ENCODE measurements around the gene RNASE7. TPM values are rescaled to one million over a fixed set of nuclear protein-coding genes. Genes with fewer than 3 reads are reported as not detected.
"Not testable (repeated sequence)": the region's sequence is repeated elsewhere in the genome, so short reads cannot be mapped to it uniquely, and the experiment has no call there.

The RNASE7 gene
- total RNA-seq, 4 donors from 2014 or later, result not detected

DNA sequence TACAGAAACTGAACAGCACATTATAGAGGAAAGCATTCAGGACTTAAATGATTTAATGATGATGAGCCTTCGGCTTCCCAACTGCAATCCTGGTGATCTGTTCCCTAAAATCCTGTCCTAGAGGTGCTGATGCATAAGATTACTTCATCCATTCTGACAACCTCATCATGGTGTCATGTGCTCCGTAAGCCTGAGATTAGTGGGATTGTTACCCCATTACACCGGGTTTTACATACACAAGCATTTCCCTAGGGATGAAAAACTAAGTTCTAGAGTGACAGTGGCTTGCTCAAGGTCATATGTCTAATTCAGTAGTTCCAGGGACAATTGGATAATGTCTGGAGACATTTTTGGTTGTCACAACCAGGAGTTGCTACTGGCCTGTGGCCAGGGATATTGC, 5.0 kb upstream of the RNASE7 start:
- ATAC-seq (ENCODE audit: low FRiP score) (no peak), DNase-seq (ENCODE audit: low spot score) (no peak)
- TF ChIP-seq, protein P1, sequence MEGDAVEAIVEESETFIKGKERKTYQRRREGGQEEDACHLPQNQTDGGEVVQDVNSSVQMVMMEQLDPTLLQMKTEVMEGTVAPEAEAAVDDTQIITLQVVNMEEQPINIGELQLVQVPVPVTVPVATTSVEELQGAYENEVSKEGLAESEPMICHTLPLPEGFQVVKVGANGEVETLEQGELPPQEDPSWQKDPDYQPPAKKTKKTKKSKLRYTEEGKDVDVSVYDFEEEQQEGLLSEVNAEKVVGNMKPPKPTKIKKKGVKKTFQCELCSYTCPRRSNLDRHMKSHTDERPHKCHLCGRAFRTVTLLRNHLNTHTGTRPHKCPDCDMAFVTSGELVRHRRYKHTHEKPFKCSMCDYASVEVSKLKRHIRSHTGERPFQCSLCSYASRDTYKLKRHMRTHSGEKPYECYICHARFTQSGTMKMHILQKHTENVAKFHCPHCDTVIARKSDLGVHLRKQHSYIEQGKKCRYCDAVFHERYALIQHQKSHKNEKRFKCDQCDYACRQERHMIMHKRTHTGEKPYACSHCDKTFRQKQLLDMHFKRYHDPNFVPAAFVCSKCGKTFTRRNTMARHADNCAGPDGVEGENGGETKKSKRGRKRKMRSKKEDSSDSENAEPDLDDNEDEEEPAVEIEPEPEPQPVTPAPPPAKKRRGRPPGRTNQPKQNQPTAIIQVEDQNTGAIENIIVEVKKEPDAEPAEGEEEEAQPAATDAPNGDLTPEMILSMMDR (IDR thresholded peaks at IDR 0.05), result no peak

DNA sequence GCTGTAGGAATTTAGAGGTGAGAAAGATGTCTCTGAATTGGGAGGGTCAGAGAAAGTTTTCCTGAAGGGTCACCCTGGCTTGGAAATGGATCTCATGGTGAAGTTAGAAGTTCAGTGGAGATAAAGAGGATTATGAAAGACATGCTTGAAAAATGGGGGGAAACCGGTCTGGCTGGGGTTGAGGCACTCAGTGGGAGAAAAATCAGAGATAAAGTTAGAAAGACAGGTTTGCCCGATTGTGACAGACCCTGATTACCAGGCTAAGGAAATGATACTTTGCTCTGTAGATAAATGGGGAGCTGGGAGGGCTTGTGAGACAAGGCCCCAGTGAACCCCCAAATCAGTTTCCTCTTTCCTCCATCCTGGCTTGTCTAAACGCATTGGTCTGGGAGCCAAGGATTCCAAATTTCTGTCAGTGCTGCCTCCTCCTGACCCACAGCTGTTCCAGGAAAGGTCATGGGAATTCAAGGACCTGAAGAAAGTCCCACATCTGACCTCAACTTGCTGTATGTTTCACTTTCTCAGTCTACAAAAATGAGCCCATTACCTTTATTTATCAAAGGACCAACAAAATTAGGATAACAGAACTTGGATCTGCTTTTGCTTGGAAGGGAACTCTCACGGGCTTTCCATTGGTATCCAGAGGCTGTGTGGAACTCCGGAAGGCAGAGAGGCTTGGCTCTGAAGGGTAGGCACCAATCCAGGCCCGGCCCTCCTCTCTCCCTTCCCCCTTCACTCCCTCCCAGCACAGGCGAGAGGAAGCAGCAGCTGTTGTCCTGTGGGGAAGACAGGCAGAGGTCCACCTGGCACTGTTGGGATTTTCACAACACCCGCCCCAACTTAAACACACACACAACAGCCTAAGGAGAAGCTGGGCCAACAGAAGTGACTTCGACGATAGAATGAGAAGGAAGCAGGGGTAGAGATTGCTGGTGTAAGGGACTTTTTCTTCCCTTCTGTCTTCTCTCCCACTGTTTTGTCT, 3.4 kb upstream of the RNASE7 start:
- DNase-seq (ENCODE audit: low spot score) (no peak), ATAC-seq (ENCODE audit: low FRiP score) (peak; percentile 78)
- TF ChIP-seq, protein P1 (IDR thresholded peaks at IDR 0.05), result no peak

DNA sequence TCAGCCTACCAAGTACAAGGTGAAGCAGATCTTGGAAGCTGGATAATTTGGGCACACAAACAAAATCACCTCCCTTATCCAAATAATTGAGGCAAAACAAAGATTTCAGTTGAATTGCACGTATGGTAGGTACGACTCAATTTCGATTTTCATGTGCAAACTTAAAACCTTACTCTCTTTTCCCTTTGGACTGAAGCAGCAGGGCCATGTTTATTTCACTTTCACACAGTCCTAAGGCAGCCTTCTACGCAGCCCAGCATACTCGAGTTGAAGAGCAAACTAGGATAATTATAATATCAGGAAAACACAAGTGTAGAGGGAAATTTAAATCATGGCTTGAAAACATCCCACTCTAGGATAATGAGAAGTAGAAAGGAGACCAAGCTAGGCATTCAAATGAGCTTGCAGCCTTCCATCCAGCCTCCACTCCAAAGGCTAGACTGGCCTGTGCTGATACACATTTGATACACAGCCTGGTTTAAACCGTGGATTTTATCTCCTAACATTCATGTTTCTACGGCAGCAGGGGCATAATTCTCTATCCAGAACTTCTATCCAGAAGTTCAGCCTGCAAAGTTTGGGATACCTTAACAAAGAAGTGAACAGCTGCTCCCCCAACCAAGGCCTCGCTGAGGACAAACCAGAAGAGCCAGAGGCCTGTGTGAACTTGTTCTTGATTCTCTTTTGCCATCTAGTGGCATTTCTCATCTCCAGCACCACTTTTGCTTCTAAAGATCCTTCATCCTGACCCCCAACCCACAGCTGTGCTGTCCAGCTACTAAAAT, 2.4 kb upstream of the RNASE7 start:
- ATAC-seq (ENCODE audit: low FRiP score) (peak; percentile 11), DNase-seq (ENCODE audit: low spot score) (no peak)
- TF ChIP-seq, protein P1 (IDR thresholded peaks at IDR 0.05), result no peak

DNA sequence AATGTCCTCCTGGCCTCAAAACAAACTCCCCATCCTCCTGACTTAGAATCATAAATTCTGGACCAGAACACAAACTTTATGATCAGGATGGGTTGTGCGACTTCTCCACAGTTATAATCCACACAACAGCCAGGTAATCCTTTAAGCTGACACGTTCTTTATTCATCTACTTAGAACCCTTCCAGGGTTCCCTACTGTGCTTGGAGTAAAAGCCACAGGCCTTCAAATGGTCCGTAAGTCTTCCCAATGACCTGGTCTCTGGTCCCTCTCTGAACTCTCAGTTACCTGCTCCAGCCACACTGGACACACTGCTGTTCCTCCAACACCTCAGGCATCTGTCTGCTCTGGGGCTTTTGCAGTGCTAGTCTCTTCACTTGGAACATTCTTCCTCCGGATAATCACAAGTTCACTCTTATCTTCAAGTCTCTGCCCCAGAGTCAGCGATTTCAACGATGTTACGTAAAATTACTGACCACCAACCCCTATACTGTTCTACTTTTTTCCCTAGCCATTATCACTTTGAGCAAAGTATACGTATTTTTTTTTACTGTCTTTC, 1.7 kb upstream of the RNASE7 start:
- DNase-seq (ENCODE audit: low spot score), result no peak
- TF ChIP-seq, protein P1 (IDR thresholded peaks at IDR 0.05), result no peak
- no peak for ATAC-seq (ENCODE audit: low FRiP score)

DNA sequence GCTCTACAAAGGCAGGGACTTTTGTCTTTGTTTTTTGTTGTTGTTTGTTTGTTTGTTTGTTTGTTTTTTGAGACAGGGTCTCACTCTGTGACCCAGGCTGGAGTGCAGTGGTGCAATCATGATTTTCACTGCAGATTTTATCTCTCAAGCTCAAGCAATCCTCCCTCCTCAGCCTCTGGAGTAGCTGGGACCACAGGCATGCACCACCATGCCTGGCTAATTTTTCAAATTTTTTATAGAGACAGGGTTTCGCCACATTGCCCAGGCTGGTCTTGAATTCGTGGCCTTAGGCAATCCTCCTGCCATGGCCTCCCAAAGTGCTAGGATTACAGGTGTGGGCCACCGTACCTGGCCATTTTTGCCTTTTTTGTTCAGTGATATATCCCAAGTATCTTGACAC, 1.2 kb upstream of the RNASE7 start:
- ATAC-seq (ENCODE audit: low FRiP score); DNase-seq (ENCODE audit: low spot score): not testable (repeated sequence)

DNA sequence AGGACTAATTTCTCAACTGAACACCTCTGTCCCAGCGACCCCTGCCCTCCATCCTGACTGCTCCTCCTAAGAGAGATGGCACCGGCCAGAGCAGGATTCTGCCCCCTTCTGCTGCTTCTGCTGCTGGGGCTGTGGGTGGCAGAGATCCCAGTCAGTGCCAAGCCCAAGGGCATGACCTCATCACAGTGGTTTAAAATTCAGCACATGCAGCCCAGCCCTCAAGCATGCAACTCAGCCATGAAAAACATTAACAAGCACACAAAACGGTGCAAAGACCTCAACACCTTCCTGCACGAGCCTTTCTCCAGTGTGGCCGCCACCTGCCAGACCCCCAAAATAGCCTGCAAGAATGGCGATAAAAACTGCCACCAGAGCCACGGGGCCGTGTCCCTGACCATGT, 756 bp downstream of the RNASE7 start:
- TF ChIP-seq, protein P1 (IDR thresholded peaks at IDR 0.05), result no peak
- ATAC-seq (ENCODE audit: low FRiP score), result no peak

DNA sequence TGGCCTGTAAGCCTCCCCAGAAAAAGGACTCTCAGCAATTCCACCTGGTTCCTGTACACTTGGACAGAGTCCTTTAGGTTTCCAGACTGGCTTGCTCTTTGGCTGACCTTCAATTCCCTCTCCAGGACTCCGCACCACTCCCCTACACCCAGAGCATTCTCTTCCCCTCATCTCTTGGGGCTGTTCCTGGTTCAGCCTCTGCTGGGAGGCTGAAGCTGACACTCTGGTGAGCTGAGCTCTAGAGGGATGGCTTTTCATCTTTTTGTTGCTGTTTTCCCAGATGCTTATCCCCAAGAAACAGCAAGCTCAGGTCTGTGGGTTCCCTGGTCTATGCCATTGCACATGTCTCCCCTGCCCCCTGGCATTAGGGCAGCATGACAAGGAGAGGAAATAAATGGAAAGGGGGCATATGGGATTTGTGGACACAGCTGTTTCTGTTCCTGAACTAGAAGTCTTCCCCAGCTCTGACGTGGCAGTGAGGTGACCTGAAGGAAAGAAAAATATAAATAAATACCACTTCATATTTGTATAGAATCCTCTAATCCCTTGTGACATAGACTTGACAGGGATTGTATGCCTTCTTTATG, 1.3 kb downstream of the RNASE7 start:
- TF ChIP-seq, protein P1 (IDR thresholded peaks at IDR 0.05), result no peak
- ATAC-seq (ENCODE audit: low FRiP score), result no peak
- no peak for DNase-seq (ENCODE audit: low spot score)

More for the DNA sequence above, 756 bp downstream of the RNASE7 start:
- no peak for DNase-seq (ENCODE audit: low spot score)
